ENCODE measurements around the gene ANXA2R.
A peak's percentile ranks its signal among the peaks of the same experiment; 100 is the strongest.

Gene ANXA2R

DNA sequence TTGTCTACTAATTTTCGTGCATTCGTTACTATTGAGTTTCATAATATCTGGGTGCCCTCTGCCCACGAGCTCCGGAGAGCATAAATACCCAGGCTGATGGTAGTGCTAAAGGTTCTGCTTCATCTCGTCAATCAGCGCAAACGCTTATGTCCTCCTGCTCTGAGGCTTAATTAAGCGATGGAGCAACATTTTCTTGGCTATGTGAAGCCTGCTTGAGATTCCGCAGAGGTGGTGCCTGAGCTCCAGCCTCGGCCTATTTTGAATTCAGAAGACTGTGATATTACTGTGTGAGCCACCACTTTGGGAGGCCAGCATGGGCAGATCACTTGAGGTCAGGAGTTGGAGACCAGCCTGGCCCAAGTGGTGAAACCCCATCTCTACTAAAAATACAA lies 44.8 kb downstream of the ANXA2R start:
- no peak for DNase-seq

DNA sequence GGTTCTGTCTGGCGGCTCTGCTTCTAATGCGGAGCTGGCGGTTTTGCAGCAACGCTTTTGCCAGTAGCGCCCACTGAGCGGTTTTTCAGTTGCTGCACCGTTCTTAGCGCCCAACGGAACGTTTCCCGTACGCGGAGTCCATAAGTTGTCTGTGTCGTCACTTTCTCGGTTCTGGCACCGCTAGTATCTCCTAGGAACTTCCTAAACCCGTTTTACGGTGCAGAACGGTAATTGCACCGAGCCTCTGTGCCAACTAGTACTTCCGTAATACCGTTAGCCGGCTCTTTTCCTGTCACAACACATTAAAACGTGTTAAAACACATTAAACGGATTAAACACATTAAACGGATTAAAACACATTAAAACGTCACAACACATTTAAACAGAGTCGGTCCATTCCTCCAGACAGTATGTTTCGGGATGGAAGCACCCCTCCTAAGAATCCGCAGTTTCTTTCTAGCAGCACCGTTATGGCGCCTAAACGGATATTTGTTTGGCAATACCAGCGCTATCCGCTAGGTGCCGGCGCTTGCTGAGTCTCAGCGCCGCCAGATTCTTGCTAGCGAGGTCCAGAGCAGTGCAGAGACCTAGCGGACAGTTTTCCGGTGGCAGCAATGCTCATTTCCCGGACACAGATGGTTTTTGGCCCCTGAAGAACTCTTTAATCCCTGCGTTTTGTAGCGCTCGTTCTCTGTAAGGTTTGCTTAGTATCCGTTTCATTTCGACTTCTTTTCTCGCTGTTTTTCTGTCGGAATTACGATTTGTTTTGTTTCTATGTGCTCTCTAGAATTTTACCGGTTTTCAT lies 45.4 kb downstream of the ANXA2R start:
- peak; percentile 79 for DNase-seq

DNA sequence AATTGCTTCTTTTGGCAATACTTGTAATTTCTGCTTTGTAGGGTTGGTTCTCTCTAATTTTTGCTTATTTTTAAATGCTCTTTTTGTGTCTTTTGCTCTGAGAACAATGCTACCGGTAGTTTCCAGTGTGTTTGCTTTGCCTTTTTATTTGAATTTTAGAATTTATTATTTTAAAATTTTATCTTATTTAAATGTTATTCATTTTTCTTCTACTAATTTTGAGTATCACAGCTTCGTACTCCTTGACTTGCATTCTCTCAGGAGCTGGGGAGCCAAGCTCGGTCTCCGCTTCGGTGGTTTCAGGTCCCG lies 45.9 kb downstream of the ANXA2R start:
- DNase-seq: no peak

DNA sequence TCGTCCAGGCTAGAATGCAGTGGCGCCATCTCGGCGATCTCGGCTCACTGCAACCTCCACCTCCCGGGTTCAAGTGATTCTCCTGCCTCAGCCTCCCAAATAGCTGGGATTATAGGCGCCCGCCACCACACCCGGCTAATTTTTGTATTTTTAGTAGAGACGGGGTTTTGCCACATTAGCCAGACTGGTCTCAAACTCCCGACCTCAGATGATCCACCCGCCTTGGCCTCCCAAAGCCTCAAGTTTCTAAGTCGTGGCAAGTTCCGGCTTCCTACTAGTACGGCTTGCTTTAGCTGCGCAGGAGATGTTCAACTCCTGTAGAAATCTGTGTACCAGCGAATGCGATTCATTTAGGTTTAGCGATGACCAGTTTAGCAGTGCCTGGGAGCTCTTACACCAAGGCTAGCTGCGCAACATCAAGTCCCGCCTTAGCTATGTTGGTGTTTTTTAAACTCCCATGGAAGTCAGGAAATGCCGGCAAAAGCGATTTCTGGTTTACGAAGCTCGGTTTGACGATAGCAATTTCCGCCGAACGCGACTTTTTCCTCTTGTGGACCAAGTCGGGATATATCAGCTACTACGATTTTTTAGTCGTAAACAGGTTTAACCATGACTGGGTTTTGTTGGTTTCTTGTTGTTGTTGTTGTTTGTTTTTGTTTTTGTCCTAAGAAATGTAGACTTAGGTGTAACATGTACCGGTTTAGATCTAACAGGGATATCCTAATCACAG lies 46.4 kb downstream of the ANXA2R start:
- no peak for DNase-seq

DNA sequence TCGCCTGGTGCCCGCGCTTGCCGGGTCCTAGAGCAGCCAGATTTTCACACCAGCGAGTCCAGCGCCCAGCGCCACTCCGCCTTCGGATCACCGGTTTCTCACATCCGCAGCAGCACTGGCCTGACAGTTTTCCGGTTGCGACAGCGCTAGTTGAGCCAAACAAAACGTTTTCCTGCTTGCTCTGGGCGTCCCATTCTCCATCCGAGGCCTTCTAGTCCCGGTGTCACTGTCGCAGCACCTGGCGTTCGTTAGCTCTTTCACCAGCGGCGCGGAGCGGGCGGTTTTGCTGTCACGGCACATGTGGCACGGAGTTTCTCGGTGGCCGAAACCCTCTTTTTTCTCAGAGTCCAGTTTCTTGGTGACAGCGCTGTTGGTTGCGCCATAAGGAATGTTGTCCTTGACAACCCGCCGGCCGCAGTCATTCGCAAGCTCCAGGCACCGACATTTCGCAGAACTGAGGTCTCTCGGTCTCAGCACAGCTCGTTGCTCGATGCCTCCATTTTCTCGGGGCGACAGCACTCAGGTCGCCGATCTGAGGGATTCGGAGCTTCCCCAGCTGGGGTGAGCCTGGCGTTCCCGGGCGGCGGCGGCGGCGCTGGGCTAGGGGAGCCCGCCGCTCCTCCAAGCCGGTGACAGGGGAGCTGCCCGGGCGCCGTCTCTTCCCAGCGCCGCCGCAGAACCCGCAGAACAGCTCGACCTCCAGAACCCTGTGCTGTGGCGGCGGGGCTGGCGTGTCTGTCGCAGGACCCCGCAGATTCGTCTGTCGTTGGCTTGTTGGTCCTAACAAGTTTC lies 47.8 kb downstream of the ANXA2R start:
- peak; percentile 30 for DNase-seq

DNA sequence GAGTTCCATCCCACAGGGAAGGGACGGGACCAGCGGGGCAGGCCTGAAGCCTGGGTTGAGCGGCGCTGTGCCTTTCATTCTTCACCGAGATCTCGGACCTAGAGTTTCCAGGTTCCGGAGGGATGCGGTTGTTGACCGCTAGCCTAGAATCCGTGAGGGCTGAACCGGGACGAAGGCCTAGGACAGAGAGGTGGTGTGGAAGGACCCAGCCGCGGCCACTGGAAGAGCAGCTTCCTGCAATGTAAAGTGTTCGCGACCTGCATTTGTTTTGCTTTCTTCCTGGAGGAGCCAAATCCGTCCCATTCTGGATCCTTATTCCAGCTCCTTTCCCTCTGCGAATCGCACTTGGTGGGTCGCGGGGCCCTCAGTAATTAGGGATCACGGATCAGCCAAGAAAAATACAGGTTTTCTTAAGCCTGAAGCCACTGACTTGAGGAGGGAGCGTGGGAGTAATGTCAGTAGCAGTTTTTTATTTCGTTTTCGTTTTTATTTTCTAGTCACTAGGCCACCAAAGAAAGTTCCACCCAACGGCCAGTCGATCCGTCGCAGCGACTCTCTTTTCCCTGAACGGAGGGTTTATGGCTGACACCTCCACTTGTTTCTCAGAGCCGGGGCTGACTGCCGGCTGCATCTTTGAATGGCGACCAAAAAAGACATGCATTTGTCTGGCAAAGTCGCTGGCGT lies 48.6 kb downstream of the ANXA2R start:
- DNase-seq: no peak

DNA sequence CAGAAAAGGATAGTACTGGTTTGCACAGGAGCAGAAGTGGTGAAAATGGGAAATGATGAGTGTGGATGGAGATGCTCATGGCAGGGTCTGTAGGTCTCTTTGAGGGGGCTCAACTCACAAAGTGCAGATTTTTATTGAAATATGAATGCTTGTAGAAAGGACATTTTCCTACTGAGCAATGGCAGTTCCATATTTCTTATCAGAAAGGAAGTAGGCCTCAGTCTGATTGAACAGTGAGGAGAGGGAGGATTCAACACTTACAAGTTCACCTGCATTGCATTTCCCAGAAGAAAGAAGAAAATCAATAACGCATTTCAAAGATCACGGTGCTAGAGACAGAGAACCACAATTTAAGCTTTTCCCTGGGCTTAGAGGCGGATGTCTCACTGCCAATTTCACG lies 49.2 kb downstream of the ANXA2R start:
- no peak for DNase-seq

All from GOT3 (cell line).